Inflammatory macrophage treated with lipopolysaccharide for 4 hours (primary cell): ENCODE results near the gene CTSF.
"Not testable (repeated sequence)": the region's sequence is repeated elsewhere in the genome, so short reads cannot be mapped to it uniquely, and the experiment has no call there.

Experiments used
- DNase-seq: peaks from one replicate; pipeline ENCODE4 v3.0.0-alpha.2; 2020

Gene CTSF

GRCh38 chr11:66589315-66589714 is 20.9 kb upstream of the CTSF start:
- not testable (repeated sequence) for DNase-seq

- DNase-seq = no peak
Observed at GRCh38 chr11:66586136-66586535, 17.7 kb upstream of the CTSF start.

GRCh38 chr11:66585447-66585846 is 17.0 kb upstream of the CTSF start:
- not testable (repeated sequence) for DNase-seq

GRCh38 chr11:66582565-66583147 is 14.2 kb upstream of the CTSF start:
- not testable (repeated sequence) for DNase-seq

GRCh38 chr11:66581261-66581660 is 12.9 kb upstream of the CTSF start:
- DNase-seq = no peak

GRCh38 chr11:66580803-66581202 is 12.4 kb upstream of the CTSF start:
- peak; percentile 88 for DNase-seq

GRCh38 chr11:66579017-66579606 is 10.7 kb upstream of the CTSF start:
- DNase-seq = peak; percentile 85

- DNase-seq = no peak
Observed at GRCh38 chr11:66570850-66571180, 2.4 kb upstream of the CTSF start.

- no peak for DNase-seq
Observed at GRCh38 chr11:66570079-66570849, 1.9 kb upstream of the CTSF start.

GRCh38 chr11:66569076-66569475 is 670 bp upstream of the CTSF start:
- no peak for DNase-seq

GRCh38 chr11:66567787-66568123 is 651 bp downstream of the CTSF start:
- DNase-seq = no peak

GRCh38 chr11:66566221-66566620 is 2.2 kb downstream of the CTSF start:
- DNase-seq = no peak

GRCh38 chr11:66564984-66565383 is 3.4 kb downstream of the CTSF start:
- no peak for DNase-seq

- DNase-seq = no peak
Observed at GRCh38 chr11:66564538-66564937, 3.9 kb downstream of the CTSF start.

- no peak for DNase-seq
Observed at GRCh38 chr11:66563832-66564231, 4.6 kb downstream of the CTSF start.

- DNase-seq = no peak
Observed at GRCh38 chr11:66562907-66563583, 5.4 kb downstream of the CTSF start.

- DNase-seq = no peak
Observed at GRCh38 chr11:66562275-66562674, 6.1 kb downstream of the CTSF start.

- DNase-seq = no peak
Observed at GRCh38 chr11:66561975-66562248, 6.5 kb downstream of the CTSF start.

GRCh38 chr11:66561178-66561974 is 7.0 kb downstream of the CTSF start:
- no peak for DNase-seq

GRCh38 chr11:66559866-66560676 is 8.3 kb downstream of the CTSF start:
- no peak for DNase-seq

- DNase-seq = no peak
Observed at GRCh38 chr11:66559142-66559865, 9.1 kb downstream of the CTSF start.
